Gastrocnemius medialis (tissue), 4 donors: ENCODE data around the gene LARP7. TPM values are rescaled to one million over a fixed set of nuclear protein-coding genes. Genes with fewer than 3 reads are reported as not detected.
A peak's percentile ranks its signal among the peaks of the same experiment; 100 is the strongest.

Experiments used
- ATAC-seq, 2 donors: fragments of 150-250 bp; one replicate each; pipeline ENCODE4 v1.9.1; 2016
- DNase-seq, 2 donors: peaks; one replicate each; pipeline ENCODE4 v3.0.0-alpha.2; 2019
- H3K27ac ChIP-seq, 4 donors: fragments of 200-600 bp; sonication (generic); 1 replicate in 1 of 4; 2 replicates in 3 of 4; pipeline ENCODE4 v1.5.1; 2016 to 2018; ENCODE audit warnings: mild to moderate bottlenecking in 2 of 4, moderate library complexity in 1 of 4
- H3K27me3 ChIP-seq, 3 donors: fragments of 200-600 bp; sonication (generic) in 2 of 3; 1 replicate in 1 of 3; 2 replicates in 2 of 3; pipeline versions ENCODE4 v1.5.1 to v1.6.0; 2016 to 2019; ENCODE audit warnings: mild to moderate bottlenecking in 1 of 3, moderate library complexity in 1 of 3
- H3K36me3 ChIP-seq, 2 donors: fragments of 200-600 bp; sonication (generic) in 1 of 2; one replicate each; pipeline ENCODE4 v1.5.1; 2017 to 2018
- H3K4me1 ChIP-seq, 2 donors: fragments of 200-600 bp; sonication (generic) in 1 of 2; one replicate each; pipeline ENCODE4 v1.5.1; 2016 to 2017; ENCODE audit warnings: mild to moderate bottlenecking in 2 of 2
- H3K4me3 ChIP-seq, 4 donors: fragments of 200-600 bp; sonication (generic) in 3 of 4; 1 replicate in 1 of 4; 2 replicates in 3 of 4; pipeline ENCODE4 v1.5.1; 2016 to 2019; ENCODE audit warnings: mild to moderate bottlenecking in 2 of 4
- H3K9me3 ChIP-seq, 3 donors: fragments of 200-600 bp; sonication (generic) in 2 of 3; 1 replicate in 1 of 3; 2 replicates in 2 of 3; pipeline ENCODE4 v1.5.1; 2016 to 2019
- CTCF ChIP-seq, 5 experiments: fragments of 450-650 bp in 3 of 5; fragments of 200-600 bp in 2 of 5; sonication (generic) in 2 of 5; IDR thresholded peaks in 4 of 5; conservative IDR thresholded peaks in 1 of 5; 1 replicate in 4 of 5; 2 replicates in 1 of 5; pipeline ENCODE4 v1.5.1; 2016 to 2019; ENCODE audit warnings: antibody characterized with exemption in 5 of 5, mild to moderate bottlenecking in 3 of 5, moderate library complexity in 3 of 5
- POLR2A ChIP-seq, 2 donors: fragments of 450-650 bp; IDR thresholded peaks; one replicate each; pipeline ENCODE4 v1.6.1; 2017; ENCODE audit warnings: antibody characterized with exemption in 2 of 2, mild to moderate bottlenecking in 2 of 2, moderate library complexity in 2 of 2
- in situ Hi-C, 4 donors: fragments of 200-750 bp; cut with MboI; loops; one replicate each; pipeline versions ENCODE4 v1.15.0 to v1.8.0; 2017; ENCODE audit warnings: low sequenced_read_pairs in 4 of 4
- intact Hi-C: fragments of 100-400 bp; cut with DNase I; formaldehyde crosslinking; loops from one replicate; pipeline ENCODE4 v1.15.1; 2023; ENCODE audit warnings: low total_unique reads
- total RNA-seq, 4 donors: library from RNA; depleted of rRNA; stranded (reverse); fragments of >200 nt; gene quantifications; one replicate each; pipeline versions ENCODE4 v1.1.0 to v1.2.3, GENCODE V29; 2016

LARP7 gene
- 10 to 100 TPM; 28.5 to 40.3 (median 31.3) TPM for total RNA-seq

DNA sequence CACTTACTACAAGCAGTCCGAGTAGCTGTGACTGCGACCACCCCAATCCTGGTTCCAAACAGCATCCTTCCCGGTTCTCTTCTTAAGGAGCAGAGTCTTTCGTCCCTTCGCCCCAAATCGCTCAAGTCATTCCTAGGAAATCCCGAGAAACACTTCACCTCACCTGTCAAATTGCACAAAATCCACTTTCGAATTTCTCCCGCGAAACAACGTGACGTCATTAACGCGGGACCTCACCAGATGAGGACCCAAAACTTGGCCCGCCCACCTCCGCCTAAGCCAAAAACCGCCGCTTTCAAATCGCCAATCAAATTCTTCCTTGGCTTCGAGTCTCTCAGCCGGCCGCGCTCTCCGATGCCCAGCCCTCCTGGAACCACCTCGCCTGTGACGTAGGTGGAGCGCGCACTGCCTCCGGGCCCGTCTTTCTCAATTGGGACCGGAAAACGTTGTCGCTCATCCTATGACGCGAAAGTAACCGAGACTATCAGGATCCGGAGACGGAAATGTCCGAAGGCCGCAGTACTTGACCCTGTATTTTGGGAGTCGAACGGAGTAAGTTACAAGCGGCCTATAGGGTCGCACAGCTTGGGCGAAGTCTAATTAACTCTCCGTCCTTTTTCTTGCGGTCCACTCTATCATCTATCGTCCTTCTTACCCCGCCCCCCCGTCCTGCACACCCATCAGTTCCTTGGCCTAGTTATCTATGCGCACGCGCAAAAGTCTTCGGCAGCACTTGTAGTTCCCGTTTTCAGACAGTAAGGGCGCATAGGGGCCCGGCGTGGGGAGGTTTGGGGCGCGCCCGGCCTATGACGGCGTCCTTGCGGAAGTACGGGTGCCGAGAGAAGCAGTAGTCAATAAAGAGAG is at the start of gene LARP7, which contains the start of gene ZGRF1:
Gene LARP7, plus strand, starts transcription at position 456 of the 864 bp plus-strand sequence. CDS start 7,527 bp downstream, outside the sequence.
Gene ZGRF1, minus strand, starts transcription at position 222 of the 864 bp plus-strand sequence. CDS start 3,733 bp downstream, outside the sequence.
- H3K27me3 ChIP-seq: no peaks in the 10 kb centered on the region
- H3K4me1 ChIP-seq: peaks cover 34 to 41% of the 10 kb centered on the region in 2 donors
- H3K36me3 ChIP-seq: no peaks in the 10 kb centered on the region
- in situ Hi-C loops (loop anchor here (5.0 to 25.0 kb wide), 3 partner anchors 125 to 300 kb away; no protein-coding TSS in a partner anchor), intact Hi-C loops (loop anchor here (1.0 to 5.0 kb wide), 6 partner anchors 35 to 406 kb away; partner anchors contain the start of gene AP1AR)
- H3K27ac ChIP-seq: peak within 1 kb of the TSS; percentile 87 to 93 (median 91)
- H3K9me3 ChIP-seq: no peaks in the 10 kb centered on the region
- H3K4me3 ChIP-seq: peak within 1 kb of the TSS; percentile 66 to 86 (median 72)
- DNase-seq (peak; percentile 97 to 98), ATAC-seq (peak; percentile 96 to 97)
- peak; percentile 49 to 52 for TF ChIP-seq POLR2A (IDR thresholded peaks at IDR 0.05)
- TF ChIP-seq CTCF (IDR thresholded peaks at IDR 0.05 in 4 of 5, conservative IDR thresholded peaks at IDR 0.05 in 1 of 5): peak; percentile 92 to 100 (median 99)

GRCh38 chr4:112589206-112589605 is 47.7 kb upstream of the LARP7 start:
- in situ Hi-C loops (no loop called here), intact Hi-C loops (no loop called here)
- no peak for ATAC-seq
- TF ChIP-seq POLR2A (IDR thresholded peaks at IDR 0.05): no peak
- TF ChIP-seq CTCF (IDR thresholded peaks at IDR 0.05 in 4 of 5, conservative IDR thresholded peaks at IDR 0.05 in 1 of 5): no peak
- Histone ChIP-seq H3K4me3 (no peak overlapping the region), H3K4me1 (no peaks in the 10 kb centered on the region), H3K36me3 (no peaks in the 10 kb centered on the region), H3K27me3 (no peaks in the 10 kb centered on the region), H3K9me3 (no peaks in the 10 kb centered on the region), H3K27ac (no peak overlapping the region)
- no peak for DNase-seq

GRCh38 chr4:112591593-112591992 is 45.4 kb upstream of the LARP7 start:
- Histone ChIP-seq H3K4me3 (no peak overlapping the region), H3K4me1 (no peaks in the 10 kb centered on the region), H3K9me3 (no peaks in the 10 kb centered on the region), H3K27ac (no peak overlapping the region), H3K36me3 (no peaks in the 10 kb centered on the region), H3K27me3 (no peaks in the 10 kb centered on the region)
- no peak for DNase-seq
- no peak for ATAC-seq
- intact Hi-C loops: no loop called here
- in situ Hi-C loops: no loop called here
- no peak for TF ChIP-seq CTCF (IDR thresholded peaks at IDR 0.05 in 4 of 5, conservative IDR thresholded peaks at IDR 0.05 in 1 of 5)
- no peak for TF ChIP-seq POLR2A (IDR thresholded peaks at IDR 0.05)

GRCh38 chr4:112592717-112593116 is 44.2 kb upstream of the LARP7 start:
- in situ Hi-C loops (no loop called here), intact Hi-C loops (no loop called here)
- Histone ChIP-seq H3K4me1 (no peaks in the 10 kb centered on the region), H3K4me3 (no peak overlapping the region), H3K9me3 (no peaks in the 10 kb centered on the region), H3K27ac (no peak overlapping the region), H3K36me3 (no peaks in the 10 kb centered on the region), H3K27me3 (no peaks in the 10 kb centered on the region)
- ATAC-seq (no peak), DNase-seq (no peak)
- TF ChIP-seq CTCF (IDR thresholded peaks at IDR 0.05 in 4 of 5, conservative IDR thresholded peaks at IDR 0.05 in 1 of 5) (no peak), POLR2A (IDR thresholded peaks at IDR 0.05) (no peak)
